DMS79 (cell line): ENCODE data around the gene POU3F3.
A peak's percentile ranks its signal among the peaks of the same experiment; 100 is the strongest.

Source experiments
- DNase-seq: peaks from one replicate; lab custom pipeline; 2025; lab: John Stamatoyannopoulos, UW

POU3F3 gene

DNA sequence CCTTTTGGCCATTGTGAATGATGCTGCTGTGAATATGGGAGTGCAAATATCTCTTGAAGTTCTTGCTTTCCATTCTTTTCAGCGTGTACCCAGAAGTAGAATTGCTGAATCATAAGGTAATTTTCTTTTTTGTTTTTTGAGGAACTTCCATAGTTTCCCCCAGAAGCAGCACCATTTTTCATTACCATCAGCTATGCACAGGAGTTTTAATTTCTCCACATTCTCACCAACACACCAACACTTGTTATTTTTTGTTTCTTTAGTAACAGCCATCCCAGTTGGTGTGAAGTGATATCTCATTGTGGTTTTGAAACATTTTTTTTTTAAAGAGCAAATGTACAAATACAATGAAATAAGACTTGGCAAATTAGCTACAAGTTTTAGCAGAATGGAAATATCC, 21.3 kb downstream of the POU3F3 start:
- DNase-seq, result no peak

DNA sequence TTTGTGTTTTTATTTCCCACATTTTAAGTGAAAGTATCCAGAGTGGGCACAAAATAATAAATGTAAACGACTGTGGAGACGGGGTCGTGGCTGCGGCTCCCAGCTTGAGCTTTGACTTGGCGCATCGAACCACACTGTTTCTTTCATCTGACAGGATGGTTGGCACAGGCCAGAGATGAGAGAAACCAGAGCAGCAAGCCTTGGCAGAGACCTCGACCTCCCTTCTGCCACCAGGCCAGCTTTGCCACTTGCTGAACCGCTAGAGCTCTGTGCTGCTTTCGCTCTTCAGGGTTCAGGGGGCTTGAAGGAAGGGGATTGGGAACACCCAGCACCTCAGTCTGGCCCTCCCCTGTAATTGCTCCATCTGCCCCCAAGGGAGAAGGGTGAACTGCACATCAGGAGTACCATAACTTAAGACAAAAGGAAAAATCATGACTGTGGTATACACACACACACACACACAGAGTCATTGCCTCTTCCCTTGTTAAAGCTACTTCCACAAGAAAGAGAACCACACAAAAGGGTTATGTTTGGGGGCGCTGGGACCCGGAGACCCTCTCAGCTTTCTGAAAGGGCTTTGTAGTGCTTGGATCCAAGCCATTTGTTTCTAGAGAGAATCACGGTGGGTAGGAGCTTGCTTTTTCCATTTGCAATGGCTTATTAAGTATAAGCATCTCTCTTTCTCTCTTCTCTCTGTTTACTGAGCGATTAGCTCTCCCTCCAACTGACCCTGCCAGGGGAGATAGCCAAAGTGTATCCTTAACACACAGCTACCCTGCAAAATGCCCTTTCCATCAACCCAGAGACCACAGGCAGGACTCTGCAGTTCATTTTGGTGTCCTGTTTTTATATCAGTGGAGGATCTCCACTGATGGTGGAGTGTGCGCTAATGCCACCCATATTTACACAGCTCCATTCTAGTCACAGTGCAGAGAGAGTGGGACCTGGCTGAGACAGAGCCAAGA, 23.0 kb downstream of the POU3F3 start:
- no peak for DNase-seq

DNA sequence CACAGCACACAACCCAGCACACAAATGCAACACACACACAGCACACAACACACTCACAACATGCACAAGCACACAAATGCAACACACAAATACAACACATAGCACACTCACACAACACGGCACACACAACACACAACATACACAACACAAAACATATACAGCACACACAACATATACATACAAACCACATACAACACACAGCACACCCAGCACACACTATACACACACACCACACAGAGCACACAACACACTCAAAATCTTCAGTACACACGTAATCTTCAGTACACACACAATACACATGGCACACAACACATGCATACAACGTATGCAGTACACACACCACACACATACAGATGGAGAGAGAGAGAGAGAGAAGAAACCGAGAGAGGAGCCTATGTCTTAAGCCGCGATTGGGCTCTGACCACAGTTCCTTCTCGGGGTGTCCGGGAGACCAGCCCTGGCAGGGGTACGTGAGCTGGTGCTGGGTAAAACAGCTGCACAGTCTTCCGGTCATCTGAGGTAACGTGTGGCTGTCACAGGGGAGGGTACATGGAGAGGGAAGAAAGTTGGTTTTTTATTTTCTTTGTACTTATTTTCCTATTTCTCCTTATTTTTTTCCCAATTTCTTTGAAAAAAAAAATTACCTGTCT, 25.1 kb downstream of the POU3F3 start:
- no peak for DNase-seq

DNA sequence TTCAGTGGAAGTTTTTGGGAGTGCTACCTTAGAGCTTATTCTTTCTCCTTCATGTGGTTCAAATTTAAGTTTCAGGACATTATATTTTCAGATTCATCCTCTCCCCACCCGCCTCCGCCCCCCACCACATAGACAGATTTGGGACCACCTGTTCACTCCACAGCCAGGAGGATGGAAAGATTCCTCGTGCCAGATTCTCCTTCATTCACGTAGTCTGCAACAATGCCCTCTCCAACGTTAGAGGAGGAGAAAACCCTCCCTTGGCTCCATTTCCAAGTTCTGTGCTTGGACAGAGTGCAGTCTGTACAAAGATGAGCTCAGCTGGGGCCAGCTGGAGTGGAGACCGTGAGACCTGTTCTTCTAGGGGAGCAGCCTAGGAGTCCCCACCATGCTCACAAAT, 26.2 kb downstream of the POU3F3 start:
- DNase-seq, result no peak

- no peak for DNase-seq
Measured at GRCh38 chr2:104883357-104883756, 29.4 kb downstream of the POU3F3 start.

DNA sequence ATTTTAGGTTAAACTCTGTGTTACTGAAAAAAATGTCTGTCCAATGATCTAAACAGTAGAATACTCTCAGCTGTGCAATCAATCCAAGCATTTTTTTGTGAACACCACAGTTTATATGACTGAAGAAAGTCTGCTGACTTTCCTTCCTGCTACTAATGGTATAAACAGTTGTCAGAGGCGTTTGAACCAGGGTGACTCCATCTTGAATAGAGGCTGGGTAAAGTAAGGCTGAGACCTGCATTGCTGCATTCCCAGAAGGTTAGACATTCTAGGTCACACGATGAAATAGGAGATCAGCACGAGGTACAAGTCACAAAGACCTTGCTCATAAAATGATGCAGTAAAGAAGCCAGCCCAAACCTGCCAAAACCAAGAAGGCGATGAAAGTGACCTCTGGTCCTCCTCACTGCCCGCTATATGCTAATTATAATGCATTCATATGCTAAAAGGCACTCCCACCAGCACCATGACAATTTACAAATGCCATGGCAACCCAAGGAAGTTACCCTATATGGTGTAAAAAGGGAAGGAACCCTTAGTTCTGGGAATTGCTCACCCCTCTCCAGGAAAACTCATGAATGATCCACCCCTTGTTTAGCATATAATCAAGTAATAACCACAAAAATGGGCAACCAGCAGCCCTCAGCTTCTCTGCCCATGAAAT, 31.3 kb downstream of the POU3F3 start:
- DNase-seq, result no peak

DNA sequence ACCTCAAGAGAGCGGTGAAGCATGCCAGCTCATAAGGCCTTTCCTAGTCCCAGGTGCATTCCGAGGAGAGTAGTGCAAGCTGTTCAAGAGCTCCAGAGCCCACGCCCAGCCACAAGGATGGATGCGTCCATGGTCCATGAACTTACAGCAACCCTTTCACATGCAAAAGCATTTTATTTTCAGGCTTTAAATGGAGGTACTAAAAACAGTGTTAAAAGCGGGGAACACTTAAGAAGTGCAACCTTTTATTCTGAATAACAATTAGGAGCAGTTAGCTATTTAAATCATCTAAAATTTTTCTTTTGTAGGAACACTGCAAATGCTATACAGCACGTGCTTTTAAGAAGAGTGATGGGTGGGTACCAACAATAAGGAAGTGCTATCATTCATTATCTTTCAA, 33.8 kb downstream of the POU3F3 start:
- DNase-seq, result no peak

DNA sequence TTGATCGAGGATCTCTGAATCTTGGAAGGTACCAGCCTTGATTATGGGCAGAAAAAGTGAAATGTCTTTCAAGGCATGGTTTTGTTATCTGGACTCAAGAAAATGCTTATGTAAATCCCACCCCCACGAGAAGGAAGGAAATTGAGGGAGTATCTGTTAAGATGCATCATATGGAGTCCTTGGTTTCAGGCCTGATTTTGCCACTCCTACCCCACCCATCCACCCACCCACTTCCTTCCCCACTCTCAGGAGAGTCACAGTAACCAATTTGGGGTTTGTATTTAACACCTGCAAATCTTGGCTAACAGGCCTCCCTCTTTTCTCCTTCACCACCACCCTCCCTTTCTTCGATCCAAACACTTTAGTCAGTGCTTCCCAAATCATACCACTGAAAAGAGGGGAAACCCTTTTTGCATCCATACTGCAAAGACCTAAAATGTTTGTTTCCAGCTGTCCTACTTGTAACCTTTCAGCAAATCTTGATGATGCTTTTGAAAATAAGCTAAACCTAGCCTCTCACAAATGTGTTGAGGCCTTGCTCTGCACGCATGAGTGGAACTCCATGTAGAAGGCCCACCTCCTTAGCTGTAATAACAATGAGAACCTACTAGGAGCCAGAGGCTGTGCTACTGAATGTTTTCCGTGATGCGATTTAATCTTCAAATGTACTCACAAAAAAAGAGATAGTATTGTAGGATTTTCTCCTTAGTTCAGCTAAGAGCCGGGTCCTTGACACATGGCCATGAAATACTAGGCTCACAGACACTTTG, 34.8 kb downstream of the POU3F3 start:
- no peak for DNase-seq

GRCh38 chr2:104889291-104889959, 35.5 kb downstream of the POU3F3 start:
- no peak for DNase-seq

DNA sequence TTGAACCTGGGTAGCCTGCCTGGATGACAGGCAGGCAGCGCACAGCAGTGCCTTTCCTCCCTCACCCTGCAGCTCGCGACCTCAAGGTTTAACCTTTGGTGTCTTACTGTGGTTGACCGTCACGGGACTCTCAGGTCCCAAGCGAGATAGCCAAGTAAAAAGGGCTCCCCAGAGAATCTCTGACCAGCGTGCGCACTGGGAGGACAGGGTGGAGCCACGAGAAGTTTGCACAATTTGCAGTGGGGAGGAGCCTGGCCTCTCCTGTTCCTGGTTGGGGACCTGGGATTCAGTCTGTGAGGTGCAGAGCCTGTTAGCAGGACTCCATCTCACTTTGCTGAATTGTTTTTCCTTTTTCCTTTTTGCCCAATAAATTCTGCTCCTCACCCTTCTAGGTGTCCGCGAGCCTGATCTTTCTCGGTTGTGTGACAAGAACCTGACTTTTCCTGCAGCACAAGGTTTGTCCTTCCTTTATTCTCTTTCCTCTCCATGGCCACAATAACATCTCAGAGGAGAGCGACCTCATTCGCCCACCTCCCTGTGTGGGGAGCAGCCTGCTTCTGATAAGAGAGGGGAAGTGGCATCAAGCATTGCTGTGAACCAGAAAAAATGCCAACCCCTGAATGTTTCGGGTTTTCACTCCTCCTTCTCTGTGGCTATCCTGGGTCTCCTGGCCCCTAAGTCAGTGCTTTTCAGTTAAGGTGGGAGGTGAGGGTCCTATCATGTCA, 36.2 kb downstream of the POU3F3 start:
- DNase-seq, result no peak

- no peak for DNase-seq
Measured at GRCh38 chr2:104890685-104891069, 36.8 kb downstream of the POU3F3 start.

- DNase-seq, result no peak
Measured at GRCh38 chr2:104891145-104891544, 37.2 kb downstream of the POU3F3 start.

DNA sequence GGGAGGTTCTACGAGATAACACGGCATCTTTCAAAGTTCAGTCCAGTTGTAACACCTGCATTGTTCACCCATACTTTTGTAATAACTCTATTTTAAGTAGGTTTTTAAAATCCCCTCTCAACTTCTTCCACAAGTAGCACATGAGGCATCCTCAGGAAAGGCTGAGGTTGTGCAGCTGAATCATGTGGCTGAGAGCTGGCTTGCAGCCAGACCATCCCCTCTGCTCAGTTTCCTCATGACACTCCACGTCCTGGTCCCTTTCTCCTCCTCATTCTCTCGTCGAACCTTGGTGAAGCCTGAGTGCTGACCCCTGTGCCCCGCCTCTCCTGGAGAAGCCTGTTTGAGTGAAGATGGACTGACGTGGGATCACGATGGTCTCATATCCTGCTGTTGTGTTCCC, 42.5 kb downstream of the POU3F3 start:
- no peak for DNase-seq

DNA sequence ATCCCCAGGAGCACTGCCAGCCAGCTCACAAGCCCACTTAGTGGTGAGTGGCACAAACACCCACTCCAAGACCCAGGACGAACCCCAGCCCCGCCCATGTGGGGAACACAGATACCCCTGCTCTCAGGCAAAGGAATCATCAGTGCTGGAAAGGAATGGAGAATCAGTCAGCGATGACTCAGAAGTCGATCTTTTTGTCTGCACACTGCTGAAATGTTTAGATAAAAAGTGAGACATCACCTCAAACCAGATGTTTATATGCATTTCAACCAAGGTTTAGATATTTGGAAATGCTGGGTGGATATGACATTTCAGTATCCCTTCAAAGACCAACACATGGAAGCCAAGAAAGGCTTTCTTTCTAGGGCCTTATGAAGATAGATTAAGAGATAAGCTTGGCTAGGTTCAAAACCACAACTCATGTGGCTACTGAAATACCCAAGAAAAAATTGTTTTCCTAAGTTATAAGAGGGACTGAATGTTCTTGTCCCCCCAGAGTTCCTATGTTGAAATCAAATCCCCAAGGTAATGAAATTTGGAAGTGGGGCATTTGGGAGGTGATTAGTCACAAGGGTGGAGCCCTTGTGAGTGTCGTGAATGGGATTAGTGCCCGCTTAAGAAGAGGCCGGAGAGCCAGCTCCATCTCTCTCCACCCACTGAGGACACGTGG, 43.7 kb downstream of the POU3F3 start:
- no peak for DNase-seq

DNA sequence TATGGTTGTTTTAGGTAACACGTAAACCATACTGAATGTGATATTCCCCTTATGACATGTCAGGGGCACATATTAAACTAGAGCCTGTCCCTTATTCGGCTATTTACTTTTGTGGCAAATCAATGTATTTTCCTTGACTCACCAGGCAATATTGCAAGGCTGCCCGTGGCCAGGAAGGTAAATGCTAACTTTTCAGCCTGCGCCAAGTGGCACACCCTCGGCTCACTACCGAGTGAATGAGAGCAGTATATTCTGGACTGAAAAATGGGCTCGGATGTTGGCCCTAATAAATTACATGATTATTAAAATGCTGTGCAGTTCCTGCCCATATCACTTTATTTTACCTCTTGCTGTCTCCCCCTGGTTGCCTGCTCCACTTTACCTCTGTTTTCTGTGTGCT, 46.7 kb downstream of the POU3F3 start:
- DNase-seq, result no peak

DNA sequence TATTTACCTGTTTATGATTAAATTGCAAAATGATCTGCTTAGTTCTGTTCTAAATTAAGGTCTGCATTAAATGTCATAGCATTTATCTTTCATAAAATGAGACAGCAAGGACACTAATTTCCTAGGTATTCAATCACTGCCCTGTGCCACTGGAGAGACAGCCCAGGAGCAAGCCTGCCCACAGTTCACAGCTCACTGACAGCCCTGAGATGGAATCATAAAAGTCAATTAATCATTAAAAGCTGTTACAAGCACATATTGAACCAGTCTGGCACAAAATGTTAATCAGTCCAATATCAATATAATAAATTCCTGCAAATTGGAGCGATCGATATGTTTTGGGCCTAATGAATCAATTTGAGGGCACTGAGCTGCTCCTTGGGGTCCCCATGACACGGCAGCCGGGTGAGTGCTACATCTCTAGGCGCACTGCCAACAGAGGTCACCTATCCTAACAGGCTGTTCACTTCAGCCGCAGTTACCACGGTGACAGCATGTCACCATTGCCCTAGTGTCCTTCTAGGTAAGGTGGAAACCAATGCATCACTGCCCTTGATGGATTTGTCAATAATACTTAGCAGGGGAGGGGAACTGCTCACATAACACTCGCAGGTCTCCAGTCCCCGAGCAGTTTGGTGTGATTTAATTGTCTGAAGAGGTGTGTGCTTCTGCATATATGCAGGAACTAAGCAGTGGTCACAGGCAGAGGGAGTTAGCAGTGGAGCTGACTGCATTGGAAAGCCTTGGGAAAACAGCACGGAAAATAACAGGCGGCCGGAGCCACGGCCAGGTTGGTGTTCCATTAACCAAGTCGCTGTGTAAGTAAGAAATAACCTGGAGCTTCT, 47.3 kb downstream of the POU3F3 start:
- peak; percentile 15 for DNase-seq

GRCh38 chr2:104902317-104902716, 48.4 kb downstream of the POU3F3 start:
- DNase-seq, result no peak
